ENCODE results near the gene PRDX3.

- no peak for TF ChIP-seq ZNF8 (CRISPR knock-in tag; IDR thresholded peaks at IDR 0.05)
- no peak for TF ChIP-seq CREB5 (CRISPR knock-in tag; IDR thresholded peaks at IDR 0.05; ENCODE audit: low read depth)
- no peak for TF ChIP-seq ARNTL (CRISPR knock-in tag; IDR thresholded peaks at IDR 0.05; ENCODE audit: borderline replicate concordance, low read depth)
- TF ChIP-seq ZNF70 (CRISPR knock-in tag; IDR thresholded peaks at IDR 0.05): no peak
- TF ChIP-seq PATZ1 (CRISPR knock-in tag; IDR thresholded peaks at IDR 0.05; ENCODE audit: borderline replicate concordance): no peak
- no peak for TF ChIP-seq TCF4 (CRISPR knock-in tag; IDR thresholded peaks at IDR 0.05; ENCODE audit: borderline replicate concordance)
- no peak for TF ChIP-seq ZC3H10 (CRISPR knock-in tag; IDR thresholded peaks at IDR 0.05)
- no peak for TF ChIP-seq ZFP3 (CRISPR knock-in tag; IDR thresholded peaks at IDR 0.05)
- TF ChIP-seq CSRNP3 (CRISPR knock-in tag; IDR thresholded peaks at IDR 0.05): no peak
- no peak for TF ChIP-seq TSHZ2 (CRISPR knock-in tag; IDR thresholded peaks at IDR 0.05)
- no peak for TF ChIP-seq OSR1 (CRISPR knock-in tag; IDR thresholded peaks at IDR 0.05)
- no peak for TF ChIP-seq PPARA (CRISPR knock-in tag; IDR thresholded peaks at IDR 0.05; ENCODE audit: borderline replicate concordance)
These were observed 29.5 kb downstream of the PRDX3 start for GRCh38 chr10:119149157-119149556.

Data from SK-N-SH treated with all-trans-retinoic acid at 6 μM for 48 hours (cell line).